Fibroblast of lung (primary cell): ENCODE results near the gene SLC35A4. TPM values are rescaled to one million over a fixed set of nuclear protein-coding genes. Genes with fewer than 3 reads are reported as not detected.

Experiments
- DNase-seq, 2 donors: peaks; one replicate each; pipeline versions ENCODE4 v3.0.0 to v3.0.0-alpha.2; 2010; ENCODE audit warnings: low read depth in 2 of 2
- H2AFZ ChIP-seq: 2 replicates; pipeline ENCODE4 v1.5.1; 2012; ENCODE audit warnings: low read length, control low read depth, inconsistent platforms
- H3K27ac ChIP-seq: 2 replicates; pipeline ENCODE4 v1.5.1; 2011; ENCODE audit warnings: low read length, control low read depth; ENCODE audit not compliant: insufficient read depth
- H3K27me3 ChIP-seq: 2 replicates; pipeline ENCODE4 v1.5.1; 2011; ENCODE audit warnings: mild to moderate bottlenecking, low read length; ENCODE audit not compliant: control insufficient read depth, insufficient read depth
- H3K36me3 ChIP-seq: 2 replicates; pipeline ENCODE4 v1.5.1; 2011; ENCODE audit warnings: low read length; ENCODE audit not compliant: control insufficient read depth, insufficient read depth
- H3K4me1 ChIP-seq: 2 replicates; pipeline ENCODE4 v1.5.1; 2011; ENCODE audit warnings: low read length; ENCODE audit not compliant: control insufficient read depth, insufficient read depth; ENCODE audit errors: extremely low read depth
- H3K4me2 ChIP-seq: 2 replicates; pipeline ENCODE4 v1.5.1; 2011; ENCODE audit warnings: low read length, control low read depth; ENCODE audit not compliant: insufficient read depth; ENCODE audit errors: extremely low read depth
- H3K4me3 ChIP-seq, 4 experiments: fragments of 200-600 bp in 1 of 4; sonication (generic) in 1 of 4; replicated peaks in 1 of 4; 2 replicates each; pipeline ENCODE4 v1.5.1; 2011 to 2016; ENCODE audit warnings: low read length in 4 of 4, low read depth in 3 of 4, mild to moderate bottlenecking in 3 of 4, control low read depth in 2 of 4, inconsistent platforms in 1 of 4, mixed read lengths in 1 of 4; ENCODE audit not compliant: insufficient read depth in 1 of 4; ENCODE audit errors: control extremely low read depth in 1 of 4
- H3K79me2 ChIP-seq: 2 replicates; pipeline ENCODE4 v1.5.1; 2012; ENCODE audit warnings: mild to moderate bottlenecking, low read length, inconsistent platforms; ENCODE audit not compliant: control insufficient read depth, insufficient read depth
- H3K9ac ChIP-seq: 2 replicates; pipeline ENCODE4 v1.5.1; 2011; ENCODE audit warnings: mild to moderate bottlenecking, low read length, control low read depth; ENCODE audit not compliant: insufficient read depth
- H3K9me3 ChIP-seq: 2 replicates; pipeline ENCODE4 v1.5.1; 2012; ENCODE audit warnings: low read depth, low read length; ENCODE audit not compliant: control insufficient read depth, insufficient read depth
- H4K20me1 ChIP-seq: 2 replicates; pipeline ENCODE4 v1.5.1; 2011; ENCODE audit warnings: low read length; ENCODE audit not compliant: control insufficient read depth, insufficient read depth; ENCODE audit errors: extremely low read depth
- EZH2 ChIP-seq: IDR thresholded peaks from 2 replicates; pipeline ENCODE4 v1.5.1; 2012; ENCODE audit warnings: low read length, control low read depth, mild to moderate bottlenecking; ENCODE audit errors: missing control alignments
- polyA plus RNA-seq, 2 donors: library from polyadenylated mRNA; depleted of rRNA in 1 of 2; stranded (reverse) in 1 of 2; unstranded in 1 of 2; fragments of >200 nt; gene quantifications; 2 replicates each; pipeline ENCODE4 v1.2.1, GENCODE V29; 2011 to 2012; ENCODE audit warnings: missing spikeins in 1 of 2
- total RNA-seq: library from RNA; depleted of rRNA; stranded (reverse); fragments of >200 nt; gene quantifications from 2 replicates; pipeline ENCODE4 v1.2.1, GENCODE V29; 2014
- TF ChIP-seq, protein P1 (sequence below), 2 donors: IDR thresholded peaks in 1 of 2; conservative IDR thresholded peaks in 1 of 2; 1 replicate in 1 of 2; 2 replicates in 1 of 2; pipeline ENCODE4 v1.5.1; 2011 to 2012; ENCODE audit warnings: low read length in 2 of 2, control low read depth in 1 of 2, inconsistent platforms in 1 of 2, low read depth in 1 of 2, mild to moderate bottlenecking in 1 of 2

Gene SLC35A4
- total and polyA plus RNA-seq, 2 donors (not counting 1 experiment from before 2014, with no cell fraction given): 21.5 to 79.2 TPM

DNA sequence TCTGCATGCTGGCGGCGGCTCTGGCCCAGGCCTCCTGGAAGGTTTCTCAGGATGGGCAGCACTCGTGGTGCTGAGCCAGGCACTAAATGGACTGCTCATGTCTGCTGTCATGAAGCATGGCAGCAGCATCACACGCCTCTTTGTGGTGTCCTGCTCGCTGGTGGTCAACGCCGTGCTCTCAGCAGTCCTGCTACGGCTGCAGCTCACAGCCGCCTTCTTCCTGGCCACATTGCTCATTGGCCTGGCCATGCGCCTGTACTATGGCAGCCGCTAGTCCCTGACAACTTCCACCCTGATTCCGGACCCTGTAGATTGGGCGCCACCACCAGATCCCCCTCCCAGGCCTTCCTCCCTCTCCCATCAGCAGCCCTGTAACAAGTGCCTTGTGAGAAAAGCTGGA lies 3.2 kb downstream of the SLC35A4 start:
- Histone ChIP-seq H3K27me3 (no peaks in the 10 kb centered on the region), H3K79me2 (peaks cover 29% of the 10 kb centered on the region), H3K36me3 (peaks cover 21% of the 10 kb centered on the region), H3K9me3 (no peaks in the 10 kb centered on the region), H3K9ac (no peak overlapping the region), H4K20me1 (no peaks in the 10 kb centered on the region), H3K27ac (no peak overlapping the region), H3K4me1 (peaks cover 12% of the 10 kb centered on the region), H3K4me3 (no peak overlapping the region), H3K4me2 (no peak overlapping the region), H2AFZ (no peak overlapping the region)
- TF ChIP-seq EZH2: no peak
- TF ChIP-seq, protein P1, sequence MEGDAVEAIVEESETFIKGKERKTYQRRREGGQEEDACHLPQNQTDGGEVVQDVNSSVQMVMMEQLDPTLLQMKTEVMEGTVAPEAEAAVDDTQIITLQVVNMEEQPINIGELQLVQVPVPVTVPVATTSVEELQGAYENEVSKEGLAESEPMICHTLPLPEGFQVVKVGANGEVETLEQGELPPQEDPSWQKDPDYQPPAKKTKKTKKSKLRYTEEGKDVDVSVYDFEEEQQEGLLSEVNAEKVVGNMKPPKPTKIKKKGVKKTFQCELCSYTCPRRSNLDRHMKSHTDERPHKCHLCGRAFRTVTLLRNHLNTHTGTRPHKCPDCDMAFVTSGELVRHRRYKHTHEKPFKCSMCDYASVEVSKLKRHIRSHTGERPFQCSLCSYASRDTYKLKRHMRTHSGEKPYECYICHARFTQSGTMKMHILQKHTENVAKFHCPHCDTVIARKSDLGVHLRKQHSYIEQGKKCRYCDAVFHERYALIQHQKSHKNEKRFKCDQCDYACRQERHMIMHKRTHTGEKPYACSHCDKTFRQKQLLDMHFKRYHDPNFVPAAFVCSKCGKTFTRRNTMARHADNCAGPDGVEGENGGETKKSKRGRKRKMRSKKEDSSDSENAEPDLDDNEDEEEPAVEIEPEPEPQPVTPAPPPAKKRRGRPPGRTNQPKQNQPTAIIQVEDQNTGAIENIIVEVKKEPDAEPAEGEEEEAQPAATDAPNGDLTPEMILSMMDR (conservative IDR thresholded peaks at IDR 0.05 in 1 of 2, IDR thresholded peaks at IDR 0.05 in 1 of 2; ENCODE audit: low read depth in 1 of 2, low read length in 2 of 2): no peak
- DNase-seq: no peak

DNA sequence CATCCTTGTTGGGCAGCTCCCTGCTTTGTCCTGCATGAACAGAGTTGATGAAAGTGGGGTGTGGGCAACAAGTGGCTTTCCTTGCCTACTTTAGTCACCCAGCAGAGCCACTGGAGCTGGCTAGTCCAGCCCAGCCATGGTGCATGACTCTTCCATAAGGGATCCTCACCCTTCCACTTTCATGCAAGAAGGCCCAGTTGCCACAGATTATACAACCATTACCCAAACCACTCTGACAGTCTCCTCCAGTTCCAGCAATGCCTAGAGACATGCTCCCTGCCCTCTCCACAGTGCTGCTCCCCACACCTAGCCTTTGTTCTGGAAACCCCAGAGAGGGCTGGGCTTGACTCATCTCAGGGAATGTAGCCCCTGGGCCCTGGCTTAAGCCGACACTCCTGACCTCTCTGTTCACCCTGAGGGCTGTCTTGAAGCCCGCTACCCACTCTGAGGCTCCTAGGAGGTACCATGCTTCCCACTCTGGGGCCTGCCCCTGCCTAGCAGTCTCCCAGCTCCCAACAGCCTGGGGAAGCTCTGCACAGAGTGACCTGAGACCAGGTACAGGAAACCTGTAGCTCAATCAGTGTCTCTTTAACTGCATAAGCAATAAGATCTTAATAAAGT lies 3.9 kb downstream of the SLC35A4 start:
- H3K4me1 ChIP-seq: peaks cover 10% of the 10 kb centered on the region
- H3K36me3 ChIP-seq: peaks cover 21% of the 10 kb centered on the region
- no peak for DNase-seq
- no peak overlapping the region for H2AFZ ChIP-seq
- H4K20me1 ChIP-seq: no peaks in the 10 kb centered on the region
- H3K9ac ChIP-seq: peak overlapping the region; percentile 5
- no peak overlapping the region for H3K4me2 ChIP-seq
- no peaks in the 10 kb centered on the region for H3K9me3 ChIP-seq
- peaks cover 29% of the 10 kb centered on the region for H3K79me2 ChIP-seq
- no peak overlapping the region for H3K27ac ChIP-seq
- H3K4me3 ChIP-seq: no peak overlapping the region
- no peaks in the 10 kb centered on the region for H3K27me3 ChIP-seq
- TF ChIP-seq, protein P1 (conservative IDR thresholded peaks at IDR 0.05 in 1 of 2, IDR thresholded peaks at IDR 0.05 in 1 of 2; ENCODE audit: low read depth in 1 of 2, low read length in 2 of 2): no peak
- TF ChIP-seq EZH2: no peak

DNA sequence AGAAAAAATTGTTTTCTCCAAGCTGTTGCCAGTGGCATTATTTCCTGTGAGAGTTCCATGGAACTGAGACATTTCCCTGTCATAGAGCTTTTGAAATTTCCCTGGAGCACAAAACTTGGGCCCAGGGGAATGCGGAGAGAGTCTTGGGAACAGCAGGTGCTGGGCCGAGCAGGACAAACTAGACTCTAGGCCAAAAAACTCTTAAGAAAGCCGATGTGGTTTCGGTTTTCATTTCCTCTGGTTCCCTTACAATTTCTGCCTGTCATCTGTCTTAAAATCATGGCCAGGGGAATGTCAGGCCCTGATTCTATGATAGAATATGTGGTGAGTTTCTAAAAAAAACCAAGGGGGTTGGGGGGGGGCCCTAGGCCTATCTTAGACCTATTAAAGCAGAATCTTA lies 4.6 kb downstream of the SLC35A4 start:
- Histone ChIP-seq H3K4me2 (peak overlapping the region; percentile 51), H3K4me1 (peaks cover 9% of the 10 kb centered on the region), H2AFZ (no peak overlapping the region), H3K4me3 (no peak overlapping the region), H3K9me3 (no peaks in the 10 kb centered on the region), H3K79me2 (peaks cover 29% of the 10 kb centered on the region), H3K9ac (no peak overlapping the region), H4K20me1 (no peaks in the 10 kb centered on the region), H3K27ac (no peak overlapping the region), H3K27me3 (no peaks in the 10 kb centered on the region), H3K36me3 (peaks cover 21% of the 10 kb centered on the region)
- no peak for DNase-seq
- TF ChIP-seq, protein P1 (conservative IDR thresholded peaks at IDR 0.05 in 1 of 2, IDR thresholded peaks at IDR 0.05 in 1 of 2; ENCODE audit: low read depth in 1 of 2, low read length in 2 of 2): no peak
- TF ChIP-seq EZH2: no peak
